Progenitor cell of endocrine pancreas (in vitro differentiated cells): ENCODE results near the gene TNFAIP1. TPM values are rescaled to one million over a fixed set of nuclear protein-coding genes. Genes with fewer than 3 reads are reported as not detected.
A peak's percentile ranks its signal among the peaks of the same experiment; 100 is the strongest.

Source experiments
- DNase-seq: peaks from one replicate; pipeline ENCODE4 v3.0.0; 2021; ENCODE audit warnings: low spot score; ENCODE audit not compliant: unreplicated experiment
- H3K27ac Mint-ChIP-seq: 2 replicates; pipeline ENCODE4 v1.8.0; 2021; ENCODE audit warnings: mild to moderate bottlenecking, moderate library complexity, mixed read lengths
- H3K27me3 Mint-ChIP-seq: 2 replicates; pipeline ENCODE4 v1.8.0; 2021; ENCODE audit warnings: mixed read lengths
- H3K36me3 Mint-ChIP-seq: 2 replicates; pipeline ENCODE4 v1.8.0; 2022; ENCODE audit warnings: mixed read lengths; ENCODE audit not compliant: insufficient read depth
- H3K4me1 Mint-ChIP-seq: 2 replicates; pipeline ENCODE4 v1.8.0; 2021; ENCODE audit warnings: low read depth, mixed read lengths
- H3K4me3 Mint-ChIP-seq: 2 replicates; pipeline ENCODE4 v1.8.0; 2021; ENCODE audit warnings: low read depth, mild to moderate bottlenecking, moderate library complexity, mixed read lengths
- H3K9me3 Mint-ChIP-seq: 2 replicates; pipeline ENCODE4 v1.8.0; 2021; ENCODE audit warnings: low read depth, mixed read lengths
- total RNA-seq: library from RNA; stranded (reverse); gene quantifications from 2 replicates; pipeline ENCODE4 v1.2.1, GENCODE V29; 2021
- TF ChIP-seq, protein P1 (sequence below): fragments of 200-600 bp; sonication (generic); IDR thresholded peaks from one replicate; pipeline ENCODE4 v1.5.0; 2021; ENCODE audit warnings: antibody characterized with exemption, mild to moderate bottlenecking; ENCODE audit not compliant: unreplicated experiment

TNFAIP1 gene
- total RNA-seq, 1 donor from 2014 or later: 50.9 TPM

DNA sequence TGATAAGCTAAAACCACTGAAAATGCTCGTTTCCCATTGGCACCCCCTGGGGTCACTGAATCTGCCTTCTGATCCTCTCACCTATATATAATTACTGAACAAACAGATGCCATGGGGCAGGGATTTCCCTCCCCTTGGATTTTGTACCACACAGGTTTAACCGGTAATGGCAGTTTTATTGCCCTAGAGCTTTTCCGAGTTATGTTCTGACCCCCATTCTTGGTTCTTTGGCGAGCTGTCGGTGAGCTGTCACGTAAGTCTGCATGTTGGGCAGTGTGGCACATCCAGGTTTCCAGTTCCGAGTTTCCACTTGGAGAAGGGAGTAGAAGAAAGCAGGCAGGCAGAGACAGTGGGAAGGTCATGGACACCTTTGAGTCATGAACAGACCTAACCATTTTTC lies 9.4 kb upstream of the TNFAIP1 start:
- peaks cover 42% of the 10 kb centered on the region for H3K4me1 Mint-ChIP-seq
- no peaks in the 10 kb centered on the region for H3K9me3 Mint-ChIP-seq
- H3K27me3 Mint-ChIP-seq: no peaks in the 10 kb centered on the region
- TF ChIP-seq, protein P1, sequence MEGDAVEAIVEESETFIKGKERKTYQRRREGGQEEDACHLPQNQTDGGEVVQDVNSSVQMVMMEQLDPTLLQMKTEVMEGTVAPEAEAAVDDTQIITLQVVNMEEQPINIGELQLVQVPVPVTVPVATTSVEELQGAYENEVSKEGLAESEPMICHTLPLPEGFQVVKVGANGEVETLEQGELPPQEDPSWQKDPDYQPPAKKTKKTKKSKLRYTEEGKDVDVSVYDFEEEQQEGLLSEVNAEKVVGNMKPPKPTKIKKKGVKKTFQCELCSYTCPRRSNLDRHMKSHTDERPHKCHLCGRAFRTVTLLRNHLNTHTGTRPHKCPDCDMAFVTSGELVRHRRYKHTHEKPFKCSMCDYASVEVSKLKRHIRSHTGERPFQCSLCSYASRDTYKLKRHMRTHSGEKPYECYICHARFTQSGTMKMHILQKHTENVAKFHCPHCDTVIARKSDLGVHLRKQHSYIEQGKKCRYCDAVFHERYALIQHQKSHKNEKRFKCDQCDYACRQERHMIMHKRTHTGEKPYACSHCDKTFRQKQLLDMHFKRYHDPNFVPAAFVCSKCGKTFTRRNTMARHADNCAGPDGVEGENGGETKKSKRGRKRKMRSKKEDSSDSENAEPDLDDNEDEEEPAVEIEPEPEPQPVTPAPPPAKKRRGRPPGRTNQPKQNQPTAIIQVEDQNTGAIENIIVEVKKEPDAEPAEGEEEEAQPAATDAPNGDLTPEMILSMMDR: no peak
- peak overlapping the region; percentile 87 for H3K27ac Mint-ChIP-seq
- DNase-seq: no peak
- H3K4me3 Mint-ChIP-seq: no peak overlapping the region
- H3K36me3 Mint-ChIP-seq: peaks cover 17% of the 10 kb centered on the region

DNA sequence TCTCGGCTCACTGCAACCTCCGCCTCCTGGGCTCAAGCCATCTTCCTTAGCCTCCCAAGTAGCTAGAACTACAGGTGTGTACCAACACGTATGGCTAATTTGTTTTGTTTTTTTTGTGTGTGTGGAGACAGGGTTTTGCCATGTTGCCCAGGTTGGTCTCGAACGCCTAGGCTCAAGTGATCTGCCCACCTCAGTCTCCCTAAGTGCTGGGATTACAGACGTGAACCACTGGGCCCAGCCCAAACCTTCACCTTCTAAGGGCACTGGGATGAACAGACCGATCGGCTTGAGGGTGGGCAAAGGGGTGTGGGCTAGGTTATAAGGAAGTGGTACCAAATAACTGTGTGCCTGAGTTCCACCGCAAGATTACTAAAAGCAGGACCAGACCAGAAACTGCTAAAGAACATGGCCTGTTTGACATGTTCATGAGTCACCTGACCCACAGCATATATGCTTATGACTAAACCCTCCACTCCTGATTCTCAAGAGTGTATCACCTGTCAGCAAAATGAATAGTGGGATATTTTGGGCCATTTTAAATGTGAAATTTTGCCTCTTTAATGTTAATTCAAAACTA lies 8.4 kb upstream of the TNFAIP1 start:
- no peak for DNase-seq
- TF ChIP-seq, protein P1: no peak
- Mint-ChIP-seq H3K27me3 (no peaks in the 10 kb centered on the region), H3K9me3 (no peaks in the 10 kb centered on the region), H3K4me3 (no peak overlapping the region), H3K36me3 (peaks cover 14% of the 10 kb centered on the region), H3K27ac (no peak overlapping the region), H3K4me1 (peaks cover 34% of the 10 kb centered on the region)

DNA sequence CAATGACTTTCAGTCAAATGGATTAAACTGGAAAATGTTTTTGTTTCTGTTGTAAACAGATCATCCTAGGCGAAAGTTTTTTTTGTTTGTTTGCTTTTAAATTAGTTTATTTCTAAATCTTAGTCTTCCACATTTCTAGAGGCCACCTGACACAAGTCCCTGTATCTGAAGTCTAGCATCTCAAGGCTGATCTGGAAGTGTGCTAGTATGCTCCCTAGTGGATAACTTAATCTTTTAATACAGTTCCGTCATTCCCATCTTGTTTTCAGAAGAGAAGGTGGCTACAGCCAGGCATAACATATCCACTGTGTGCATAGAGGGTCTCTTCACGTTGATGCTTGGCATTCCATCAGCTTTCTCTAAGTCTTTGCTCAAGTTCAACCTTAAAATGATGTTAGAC lies 7.9 kb upstream of the TNFAIP1 start:
- no peaks in the 10 kb centered on the region for H3K27me3 Mint-ChIP-seq
- TF ChIP-seq, protein P1: no peak
- peaks cover 31% of the 10 kb centered on the region for H3K4me1 Mint-ChIP-seq
- no peaks in the 10 kb centered on the region for H3K9me3 Mint-ChIP-seq
- H3K36me3 Mint-ChIP-seq: peaks cover 14% of the 10 kb centered on the region
- DNase-seq: no peak
- H3K27ac Mint-ChIP-seq: no peak overlapping the region
- no peak overlapping the region for H3K4me3 Mint-ChIP-seq

DNA sequence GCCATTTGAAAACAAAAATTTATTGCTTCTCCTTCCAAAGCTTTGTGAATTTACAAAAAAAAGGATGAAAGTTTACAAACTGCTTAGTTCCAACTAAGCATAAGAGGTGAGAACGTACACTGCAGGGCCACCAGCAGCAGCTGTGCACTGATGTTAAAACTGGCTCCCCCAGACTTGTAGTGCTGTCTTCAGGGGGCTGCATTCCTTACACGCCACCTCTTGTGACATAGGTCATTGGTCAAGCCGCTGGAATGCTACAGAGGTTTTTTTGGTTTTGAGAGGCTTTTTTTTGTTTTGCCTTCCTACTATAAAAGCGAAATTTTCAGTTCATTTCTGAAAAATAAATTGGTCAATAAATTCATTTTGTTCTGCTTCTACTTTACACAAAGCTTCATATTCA lies 7.2 kb upstream of the TNFAIP1 start:
- Mint-ChIP-seq H3K27me3 (no peaks in the 10 kb centered on the region), H3K4me1 (peaks cover 27% of the 10 kb centered on the region), H3K9me3 (no peaks in the 10 kb centered on the region), H3K36me3 (peaks cover 14% of the 10 kb centered on the region), H3K4me3 (no peak overlapping the region), H3K27ac (peak overlapping the region; percentile 54)
- DNase-seq: no peak
- TF ChIP-seq, protein P1: no peak

DNA sequence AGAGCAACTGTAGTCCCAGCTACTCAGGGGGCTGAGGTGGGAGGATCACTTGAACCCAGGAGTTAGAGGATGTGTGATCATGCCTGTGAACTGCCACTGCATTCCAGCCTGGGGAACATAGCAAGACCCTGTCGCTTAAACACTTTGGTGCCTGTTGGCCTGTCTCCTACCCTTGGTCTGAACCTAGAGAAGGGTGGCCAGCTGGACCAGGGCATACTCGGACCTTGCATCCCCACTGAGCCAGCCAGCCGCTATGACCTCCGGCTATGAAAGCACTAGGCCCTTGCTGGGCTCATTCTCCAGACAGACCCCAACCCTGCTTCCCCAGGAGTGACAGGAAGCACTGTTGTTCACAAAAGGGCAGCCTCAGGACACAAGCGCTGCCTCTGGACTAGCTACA lies 4.9 kb upstream of the TNFAIP1 start:
- no peak for DNase-seq
- H3K27ac Mint-ChIP-seq: no peak overlapping the region
- no peaks in the 10 kb centered on the region for H3K9me3 Mint-ChIP-seq
- peaks cover 22% of the 10 kb centered on the region for H3K4me1 Mint-ChIP-seq
- H3K27me3 Mint-ChIP-seq: no peaks in the 10 kb centered on the region
- H3K36me3 Mint-ChIP-seq: peaks cover 14% of the 10 kb centered on the region
- TF ChIP-seq, protein P1: no peak
- H3K4me3 Mint-ChIP-seq: no peak overlapping the region
